ENCODE measurements around the gene TMEM255B.

TMEM255B gene

DNA sequence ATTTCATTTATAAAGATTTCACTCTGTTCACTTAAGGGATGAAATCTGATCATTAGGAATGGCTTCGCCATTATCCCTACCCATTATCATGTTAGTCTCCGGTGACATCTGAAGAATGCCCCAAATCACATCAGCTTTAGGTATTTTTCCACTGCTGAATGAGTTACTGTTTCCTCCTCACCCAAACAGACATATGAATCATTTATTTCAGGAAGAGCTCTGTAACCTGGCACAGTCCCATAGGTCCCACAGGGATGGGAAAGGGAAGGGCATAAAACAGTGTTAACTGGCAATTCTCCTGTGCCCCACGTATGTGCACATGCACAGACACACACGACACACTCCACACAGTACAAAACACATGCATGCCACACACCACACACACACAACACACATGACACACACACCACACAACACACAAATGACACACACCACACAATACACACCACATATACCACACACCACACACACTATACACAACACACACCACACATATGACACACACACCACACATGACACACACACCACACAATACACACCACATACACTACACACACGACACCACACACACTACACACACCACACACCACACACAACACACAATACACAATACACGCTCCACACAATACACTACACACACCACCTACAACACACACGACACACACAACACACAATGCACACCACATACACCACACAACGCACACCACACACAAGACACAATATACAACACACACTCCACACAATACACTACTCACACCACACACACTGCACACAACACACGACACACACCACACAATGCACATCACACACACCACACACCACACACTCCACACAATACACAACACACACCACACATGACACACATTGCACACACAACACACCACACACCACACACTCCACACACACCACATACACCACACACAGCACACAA lies 15.4 kb downstream of the TMEM255B start:
- no peak for DNase-seq (ENCODE audit: low read depth)
- Histone ChIP-seq H3K9me3 (ENCODE audit: control insufficient read depth, low read length) (peaks cover 3% of the 10 kb centered on the region), H3K36me3 (ENCODE audit: control insufficient read depth, insufficient read depth, low read length, severe bottlenecking) (no peaks in the 10 kb centered on the region), H3K9ac (ENCODE audit: low read length) (no peak overlapping the region), H3K4me1 (ENCODE audit: control insufficient read depth, insufficient read depth, low read length) (peaks cover 6% of the 10 kb centered on the region), H3K4me3 (ENCODE audit: low read length) (no peak overlapping the region), H3K27me3 (replicated peaks; ENCODE audit: control insufficient read depth, insufficient read depth, low read length) (peaks cover 20% of the 10 kb centered on the region)

- Histone ChIP-seq H3K4me1 (ENCODE audit: control insufficient read depth, insufficient read depth, low read length) (peaks cover 6% of the 10 kb centered on the region), H3K27me3 (replicated peaks; ENCODE audit: control insufficient read depth, insufficient read depth, low read length) (peaks cover 20% of the 10 kb centered on the region), H3K9me3 (ENCODE audit: control insufficient read depth, low read length) (peaks cover 3% of the 10 kb centered on the region), H3K9ac (ENCODE audit: low read length) (no peak overlapping the region), H3K36me3 (ENCODE audit: control insufficient read depth, insufficient read depth, low read length, severe bottlenecking) (no peaks in the 10 kb centered on the region), H3K4me3 (ENCODE audit: low read length) (no peak overlapping the region)
- DNase-seq (ENCODE audit: low read depth), result no peak
These were observed 16.6 kb downstream of the TMEM255B start for GRCh38 chr13:113775451-113776145.

GRCh38 chr13:113776231-113777125 lies 17.5 kb downstream of the TMEM255B start:
- no peak overlapping the region for H3K9ac ChIP-seq (ENCODE audit: low read length)
- peaks cover 3% of the 10 kb centered on the region for H3K9me3 ChIP-seq (ENCODE audit: control insufficient read depth, low read length)
- peaks cover 20% of the 10 kb centered on the region for H3K27me3 ChIP-seq (replicated peaks; ENCODE audit: control insufficient read depth, insufficient read depth, low read length)
- no peak overlapping the region for H3K4me3 ChIP-seq (ENCODE audit: low read length)
- H3K36me3 ChIP-seq (ENCODE audit: control insufficient read depth, insufficient read depth, low read length, severe bottlenecking), result no peaks in the 10 kb centered on the region
- H3K4me1 ChIP-seq (ENCODE audit: control insufficient read depth, insufficient read depth, low read length), result peaks cover 6% of the 10 kb centered on the region
- no peak for DNase-seq (ENCODE audit: low read depth)

DNA sequence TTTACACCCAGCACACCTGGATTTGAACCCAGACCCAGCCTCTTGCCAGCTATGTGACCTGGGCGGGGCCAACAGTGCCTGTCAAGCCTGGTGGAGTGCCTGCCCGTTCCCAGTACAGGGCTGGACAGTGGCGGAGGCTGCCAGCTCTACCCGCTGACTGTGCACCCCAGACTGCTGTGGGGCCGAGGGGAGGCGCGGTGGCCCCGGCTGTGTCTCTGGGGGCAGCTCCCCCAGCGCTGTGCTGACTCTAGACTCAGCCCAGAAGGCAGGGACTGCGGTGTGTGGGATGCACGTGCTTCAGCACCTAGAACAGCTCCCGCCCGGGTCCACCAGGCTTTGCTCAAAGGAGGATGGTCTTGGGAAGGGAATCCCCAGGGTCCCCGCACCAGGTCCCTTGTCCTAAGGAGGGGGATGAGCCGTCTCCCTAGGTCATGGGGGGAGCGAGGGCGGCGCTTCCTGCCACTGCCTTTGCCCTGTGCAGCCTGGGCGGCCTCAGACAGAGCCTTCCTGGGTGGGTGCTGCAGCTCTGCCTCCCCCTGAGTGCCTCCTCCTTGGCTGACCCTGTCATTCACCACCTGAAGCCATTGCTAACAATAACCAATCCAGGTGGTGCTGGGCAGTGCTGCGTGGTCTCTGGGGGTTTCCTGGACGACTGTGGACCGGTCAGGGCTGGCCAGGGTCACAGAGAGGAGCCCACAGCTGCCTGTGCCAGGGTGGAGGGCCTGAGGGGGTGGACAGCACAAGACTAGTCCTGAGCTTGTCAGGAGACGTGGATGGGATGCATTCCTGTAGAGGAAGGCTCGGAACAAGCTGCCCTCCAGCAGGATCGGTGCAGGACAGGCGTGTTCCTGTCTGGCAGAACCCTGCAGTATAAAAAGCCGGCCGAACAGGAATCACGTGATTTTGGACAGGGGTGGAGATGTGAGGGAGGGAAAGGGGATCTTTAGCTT lies 18.6 kb downstream of the TMEM255B start:
- H3K36me3 ChIP-seq (ENCODE audit: control insufficient read depth, insufficient read depth, low read length, severe bottlenecking), result no peaks in the 10 kb centered on the region
- H3K9ac ChIP-seq (ENCODE audit: low read length), result no peak overlapping the region
- peaks cover 20% of the 10 kb centered on the region for H3K27me3 ChIP-seq (replicated peaks; ENCODE audit: control insufficient read depth, insufficient read depth, low read length)
- DNase-seq (ENCODE audit: low read depth), result peak; percentile 50
- no peak overlapping the region for H3K4me3 ChIP-seq (ENCODE audit: low read length)
- peaks cover 6% of the 10 kb centered on the region for H3K4me1 ChIP-seq (ENCODE audit: control insufficient read depth, insufficient read depth, low read length)
- H3K9me3 ChIP-seq (ENCODE audit: control insufficient read depth, low read length), result no peaks in the 10 kb centered on the region

DNA sequence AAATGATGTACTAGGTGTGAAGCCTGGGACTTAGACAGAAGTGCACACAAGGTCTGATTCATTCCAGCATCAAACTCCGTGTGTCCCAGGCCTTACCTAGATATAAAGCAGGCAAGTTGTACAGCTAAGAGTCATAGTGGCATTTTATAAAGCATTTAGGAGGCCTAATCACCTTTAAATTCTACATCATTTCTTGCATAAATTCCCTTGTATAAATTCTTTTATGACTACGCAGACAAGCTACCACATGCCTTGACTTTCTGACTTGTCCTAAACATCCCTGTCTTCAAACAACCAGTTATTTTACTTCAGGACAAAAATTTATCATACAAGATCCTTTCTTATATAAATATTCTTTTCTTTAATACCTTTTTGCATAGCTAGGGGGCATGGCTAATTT lies 22.5 kb downstream of the TMEM255B start:
- Histone ChIP-seq H3K4me1 (ENCODE audit: control insufficient read depth, insufficient read depth, low read length) (no peaks in the 10 kb centered on the region), H3K4me3 (ENCODE audit: low read length) (no peak overlapping the region), H3K36me3 (ENCODE audit: control insufficient read depth, insufficient read depth, low read length, severe bottlenecking) (no peaks in the 10 kb centered on the region), H3K27me3 (replicated peaks; ENCODE audit: control insufficient read depth, insufficient read depth, low read length) (peaks cover 21% of the 10 kb centered on the region), H3K9me3 (ENCODE audit: control insufficient read depth, low read length) (peaks cover 4% of the 10 kb centered on the region), H3K9ac (ENCODE audit: low read length) (no peak overlapping the region)
- DNase-seq (ENCODE audit: low read depth), result no peak

DNA sequence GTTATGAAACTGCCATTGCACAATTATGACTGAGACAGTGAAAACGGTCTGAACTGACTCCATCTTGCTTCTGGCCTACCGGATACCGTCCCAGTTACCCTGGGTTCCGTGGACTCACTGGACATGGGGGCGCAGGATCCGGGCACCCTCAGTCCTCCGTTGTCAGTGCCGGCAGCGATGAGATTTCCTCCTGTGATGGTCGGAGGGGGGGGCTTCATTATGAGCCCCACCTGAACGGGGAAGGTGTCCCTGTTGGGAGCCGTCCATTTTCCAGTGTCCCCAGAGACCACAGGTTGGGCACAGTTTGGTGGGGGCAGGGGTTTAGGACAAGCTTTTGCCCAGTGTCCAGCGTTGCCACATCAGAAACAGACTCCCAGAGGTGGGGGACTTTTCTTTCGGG lies 23.4 kb downstream of the TMEM255B start:
- Histone ChIP-seq H3K4me1 (ENCODE audit: control insufficient read depth, insufficient read depth, low read length) (no peaks in the 10 kb centered on the region), H3K9ac (ENCODE audit: low read length) (no peak overlapping the region), H3K9me3 (ENCODE audit: control insufficient read depth, low read length) (peaks cover 4% of the 10 kb centered on the region), H3K4me3 (ENCODE audit: low read length) (no peak overlapping the region), H3K27me3 (replicated peaks; ENCODE audit: control insufficient read depth, insufficient read depth, low read length) (peaks cover 12% of the 10 kb centered on the region), H3K36me3 (ENCODE audit: control insufficient read depth, insufficient read depth, low read length, severe bottlenecking) (no peaks in the 10 kb centered on the region)
- no peak for DNase-seq (ENCODE audit: low read depth)

GRCh38 chr13:113783200-113783881 lies 24.3 kb downstream of the TMEM255B start:
- Histone ChIP-seq H3K36me3 (ENCODE audit: control insufficient read depth, insufficient read depth, low read length, severe bottlenecking) (no peaks in the 10 kb centered on the region), H3K9ac (ENCODE audit: low read length) (no peak overlapping the region), H3K4me3 (ENCODE audit: low read length) (no peak overlapping the region), H3K9me3 (ENCODE audit: control insufficient read depth, low read length) (peaks cover 4% of the 10 kb centered on the region), H3K27me3 (replicated peaks; ENCODE audit: control insufficient read depth, insufficient read depth, low read length) (peaks cover 6% of the 10 kb centered on the region), H3K4me1 (ENCODE audit: control insufficient read depth, insufficient read depth, low read length) (no peaks in the 10 kb centered on the region)
- no peak for DNase-seq (ENCODE audit: low read depth)

- Histone ChIP-seq H3K27me3 (replicated peaks; ENCODE audit: control insufficient read depth, insufficient read depth, low read length) (peaks cover 6% of the 10 kb centered on the region), H3K4me3 (ENCODE audit: low read length) (no peak overlapping the region), H3K4me1 (ENCODE audit: control insufficient read depth, insufficient read depth, low read length) (no peaks in the 10 kb centered on the region), H3K9ac (ENCODE audit: low read length) (no peak overlapping the region), H3K9me3 (ENCODE audit: control insufficient read depth, low read length) (peaks cover 4% of the 10 kb centered on the region), H3K36me3 (ENCODE audit: control insufficient read depth, insufficient read depth, low read length, severe bottlenecking) (no peaks in the 10 kb centered on the region)
- DNase-seq (ENCODE audit: low read depth), result no peak
These were observed 25.1 kb downstream of the TMEM255B start for GRCh38 chr13:113783966-113784644.

DNA sequence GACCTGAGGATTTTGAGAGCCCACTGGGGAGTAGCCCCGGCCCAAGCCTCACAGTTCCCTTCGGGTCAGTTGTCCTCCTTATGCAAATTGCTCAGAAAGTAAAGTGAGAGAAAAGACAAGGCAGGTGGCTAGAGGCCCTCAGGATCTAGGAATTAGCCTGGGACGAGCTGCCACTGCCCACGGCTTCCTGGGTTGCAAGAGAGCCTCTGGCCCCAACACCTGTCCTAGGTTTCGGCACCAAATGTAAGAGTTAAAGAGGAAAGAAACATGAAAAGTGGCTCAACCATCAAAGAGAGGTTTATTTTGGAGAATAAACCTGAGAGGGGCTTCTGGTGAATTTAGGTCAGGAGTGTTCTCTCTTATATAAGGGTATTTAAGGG lies 25.6 kb downstream of the TMEM255B start:
- Histone ChIP-seq H3K9me3 (ENCODE audit: control insufficient read depth, low read length) (peaks cover 4% of the 10 kb centered on the region), H3K4me3 (ENCODE audit: low read length) (no peak overlapping the region)

More for the DNA sequence above, 25.6 kb downstream of the TMEM255B start:
- H3K27me3 ChIP-seq (replicated peaks; ENCODE audit: control insufficient read depth, insufficient read depth, low read length), result peaks cover 9% of the 10 kb centered on the region
- H3K36me3 ChIP-seq (ENCODE audit: control insufficient read depth, insufficient read depth, low read length, severe bottlenecking), result no peaks in the 10 kb centered on the region
- no peak overlapping the region for H3K9ac ChIP-seq (ENCODE audit: low read length)
- no peak for DNase-seq (ENCODE audit: low read depth)
- no peaks in the 10 kb centered on the region for H3K4me1 ChIP-seq (ENCODE audit: control insufficient read depth, insufficient read depth, low read length)
